GM21737 (cell line): ENCODE results near the gene ZNF367.
"Not testable (repeated sequence)": the region's sequence is repeated elsewhere in the genome, so short reads cannot be mapped to it uniquely, and the experiment has no call there.

ENCODE experiments used
- ATAC-seq: cut with Tn5 transposase; IDR thresholded peaks from one replicate; pipeline ENCODE4 v1.9.1; 2021; ENCODE audit warnings: mild to moderate bottlenecking, moderate library complexity; ENCODE audit not compliant: unreplicated experiment

ZNF367 gene

DNA sequence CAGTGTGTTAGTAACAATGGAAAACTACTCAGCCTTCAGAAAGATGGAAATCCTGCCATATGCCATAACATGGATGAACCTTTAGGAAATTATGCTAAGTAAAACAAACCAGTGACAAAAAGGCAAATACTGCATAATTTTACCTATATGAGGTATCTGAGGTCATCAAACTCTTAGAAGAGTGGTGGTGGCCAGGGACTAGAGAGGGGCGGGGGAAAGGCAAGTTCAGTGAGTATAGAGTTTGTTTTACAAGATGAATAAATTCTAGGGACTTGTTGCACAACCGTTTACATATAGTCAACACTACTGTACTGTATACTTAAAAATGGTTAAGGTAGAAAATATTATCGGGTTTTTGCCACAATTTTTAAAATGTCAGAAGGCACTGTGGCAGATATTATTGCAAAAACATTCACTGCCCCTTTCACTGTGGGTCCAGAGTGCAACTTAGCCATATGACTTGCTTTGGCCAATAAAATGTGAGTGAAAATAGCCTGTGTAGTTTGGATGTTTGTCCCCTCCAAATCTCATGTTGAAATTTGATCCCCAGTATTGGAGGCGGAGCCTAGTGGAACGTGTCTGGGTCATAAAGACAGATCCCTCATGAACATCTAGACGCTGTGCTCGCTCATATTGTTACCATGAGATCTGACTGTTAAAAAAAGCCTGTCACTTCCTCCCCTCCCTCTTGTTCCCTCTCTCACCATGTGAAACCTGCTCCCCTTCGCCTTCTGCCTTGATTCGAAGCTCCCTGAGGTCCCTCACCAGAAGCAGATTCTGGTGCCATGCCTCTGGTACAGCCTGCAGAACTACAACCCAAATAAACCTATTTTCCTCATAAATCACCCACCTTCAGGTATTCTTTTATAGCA, 9.5 kb downstream of the ZNF367 start:
- no peak for ATAC-seq

DNA sequence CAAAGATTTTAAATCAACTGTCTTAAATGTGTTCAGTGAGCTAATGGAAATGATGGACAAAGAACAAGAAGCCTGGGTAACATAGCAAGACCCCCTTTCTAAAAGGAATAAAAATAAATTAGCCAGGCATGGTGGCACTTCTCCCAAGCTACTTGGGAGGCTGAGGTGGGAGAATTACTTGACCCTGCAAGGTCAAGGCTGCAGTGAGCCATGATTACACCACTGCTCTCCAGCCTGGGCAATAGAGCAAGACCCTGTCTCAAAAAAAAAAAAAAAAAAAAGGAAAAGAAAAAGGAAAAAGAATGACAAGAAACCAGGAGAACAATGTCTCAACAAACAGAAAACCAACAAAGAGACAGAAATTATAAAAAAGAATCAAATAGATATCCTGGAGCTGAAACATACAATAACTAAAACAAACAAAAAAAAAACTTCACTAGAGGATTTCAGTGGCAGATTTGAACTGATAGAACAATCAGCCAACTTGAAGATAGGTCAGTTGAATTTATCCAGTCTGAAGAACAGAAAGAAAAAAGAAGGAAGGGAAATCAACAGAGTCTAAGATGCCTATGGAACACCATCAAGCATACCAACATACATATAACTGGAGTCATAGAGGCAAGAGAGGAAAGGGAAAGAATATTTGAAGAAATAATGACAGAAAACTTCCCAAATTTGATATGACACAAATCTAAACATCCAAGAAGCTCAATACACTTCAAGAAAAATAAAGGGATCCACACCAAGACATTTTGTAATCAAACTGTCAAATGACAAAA, 17.8 kb downstream of the ZNF367 start:
- ATAC-seq, result no peak

DNA sequence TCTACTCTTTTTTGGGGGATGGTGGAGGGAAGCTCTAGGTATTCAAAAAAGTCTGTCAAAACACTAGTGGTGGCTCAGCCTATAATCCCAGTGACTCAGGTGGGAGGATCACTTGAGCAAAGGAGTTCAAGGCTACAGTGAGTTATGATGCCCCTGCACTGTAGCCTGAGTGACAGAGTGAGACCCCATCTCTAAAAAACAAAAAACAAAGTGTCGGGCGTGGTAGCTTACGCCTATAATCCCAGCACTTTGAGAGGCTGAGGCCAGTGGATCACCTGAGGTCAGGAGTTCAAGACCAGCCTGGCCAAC, 18.9 kb downstream of the ZNF367 start:
- no peak for ATAC-seq

DNA sequence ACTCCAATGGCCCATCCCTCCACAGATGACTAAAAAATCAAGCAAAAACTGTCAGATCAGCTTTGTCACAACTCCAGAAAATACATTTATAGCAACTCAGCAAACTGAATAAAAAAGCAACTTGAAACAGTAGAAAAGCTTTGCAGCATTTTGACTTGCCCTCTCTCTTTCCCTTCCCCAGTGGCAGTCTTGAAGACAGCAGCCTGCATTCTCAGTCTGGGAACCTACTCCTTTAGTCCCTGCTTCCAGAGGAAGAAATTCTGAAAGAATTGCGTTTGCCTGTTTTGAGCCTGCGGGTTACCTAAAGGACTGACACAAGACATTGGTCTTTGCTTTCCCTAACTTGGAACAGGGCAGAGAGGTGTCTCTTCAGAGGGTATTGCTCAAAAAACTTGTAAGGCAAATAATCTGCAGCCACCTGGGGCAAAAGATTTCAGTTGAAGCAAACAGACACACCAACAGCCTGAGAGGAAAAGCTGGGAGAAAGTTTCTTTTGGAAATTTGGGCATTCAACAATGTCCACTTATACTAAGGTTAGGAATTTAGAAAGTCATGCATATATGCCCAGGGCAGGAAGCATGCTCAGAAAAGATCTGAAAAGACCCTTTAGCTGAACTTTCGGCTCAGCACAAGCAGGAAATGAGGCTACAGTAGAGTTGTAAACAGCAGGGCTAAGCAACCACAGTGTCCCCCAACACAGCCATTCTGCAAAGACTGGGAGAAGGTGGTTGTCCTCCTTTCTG, 19.4 kb downstream of the ZNF367 start:
- ATAC-seq, result peak; percentile 89

DNA sequence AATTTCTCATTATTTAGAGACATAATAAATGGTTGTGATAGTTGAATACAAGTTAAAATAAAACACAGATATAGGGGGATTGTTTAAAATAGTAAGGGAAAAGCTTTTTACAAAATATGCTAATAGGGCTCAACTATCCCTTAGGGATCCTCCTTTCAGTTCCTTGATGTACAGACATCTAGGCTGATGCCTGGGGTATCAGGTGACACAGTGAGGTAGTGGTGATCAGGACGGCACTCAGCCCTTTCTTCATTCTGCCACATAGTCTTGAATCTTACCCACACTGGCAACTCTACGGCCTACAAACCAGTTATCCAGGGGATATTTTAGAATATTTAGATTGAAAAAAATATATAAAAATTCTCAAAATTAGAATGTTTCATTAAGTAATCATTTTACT, 22.2 kb downstream of the ZNF367 start:
- no peak for ATAC-seq

DNA sequence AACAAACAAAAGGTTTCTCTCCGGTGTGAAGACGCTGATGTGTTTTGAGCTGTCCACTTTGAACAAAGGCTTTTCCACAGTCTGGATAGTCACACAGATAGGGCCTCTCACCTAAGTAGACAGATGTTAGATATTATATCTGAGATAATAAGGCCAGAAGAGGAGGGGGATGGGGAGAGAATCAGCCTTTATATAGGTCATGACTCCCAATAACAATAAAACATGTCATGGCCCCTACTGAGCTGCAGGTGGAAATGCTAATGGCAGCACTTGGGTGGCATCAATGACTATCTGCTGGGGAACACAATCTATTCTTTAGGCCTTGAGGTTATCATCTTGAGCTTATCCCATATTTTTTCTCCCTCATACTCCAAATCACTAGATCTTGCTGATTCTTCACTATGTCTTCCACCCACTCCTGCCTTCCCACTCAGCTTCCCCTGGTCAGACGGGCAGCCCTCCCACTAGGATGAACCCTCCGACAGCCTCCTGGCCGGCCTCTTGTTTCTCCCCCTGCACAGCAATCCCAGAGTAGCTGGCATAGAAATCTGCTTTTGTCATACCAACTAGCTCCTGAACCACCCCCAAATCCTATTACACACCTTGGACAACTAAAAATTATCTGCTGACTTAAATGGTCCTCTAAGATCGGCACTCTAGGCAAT, 23.2 kb downstream of the ZNF367 start:
- ATAC-seq, result no peak

DNA sequence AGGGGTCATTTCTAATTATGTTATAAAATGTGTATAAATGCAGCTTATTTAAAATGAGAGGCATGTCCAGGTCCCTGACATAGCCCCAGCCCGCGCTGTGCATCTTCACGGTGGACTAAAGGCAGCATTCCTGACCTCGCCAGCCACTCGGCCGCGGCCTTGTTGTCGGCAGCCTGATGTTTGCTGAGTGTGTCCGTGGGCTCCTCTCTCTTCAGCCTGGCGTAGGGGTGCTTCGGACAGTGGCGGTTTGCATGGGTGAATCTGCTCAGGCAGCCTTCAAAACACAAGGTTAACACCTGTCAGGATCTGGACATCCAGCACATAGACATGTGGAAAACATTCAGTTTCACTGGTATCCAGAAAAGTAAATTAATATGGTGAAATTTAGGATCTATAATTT, 25.9 kb downstream of the ZNF367 start:
- no peak for ATAC-seq

DNA sequence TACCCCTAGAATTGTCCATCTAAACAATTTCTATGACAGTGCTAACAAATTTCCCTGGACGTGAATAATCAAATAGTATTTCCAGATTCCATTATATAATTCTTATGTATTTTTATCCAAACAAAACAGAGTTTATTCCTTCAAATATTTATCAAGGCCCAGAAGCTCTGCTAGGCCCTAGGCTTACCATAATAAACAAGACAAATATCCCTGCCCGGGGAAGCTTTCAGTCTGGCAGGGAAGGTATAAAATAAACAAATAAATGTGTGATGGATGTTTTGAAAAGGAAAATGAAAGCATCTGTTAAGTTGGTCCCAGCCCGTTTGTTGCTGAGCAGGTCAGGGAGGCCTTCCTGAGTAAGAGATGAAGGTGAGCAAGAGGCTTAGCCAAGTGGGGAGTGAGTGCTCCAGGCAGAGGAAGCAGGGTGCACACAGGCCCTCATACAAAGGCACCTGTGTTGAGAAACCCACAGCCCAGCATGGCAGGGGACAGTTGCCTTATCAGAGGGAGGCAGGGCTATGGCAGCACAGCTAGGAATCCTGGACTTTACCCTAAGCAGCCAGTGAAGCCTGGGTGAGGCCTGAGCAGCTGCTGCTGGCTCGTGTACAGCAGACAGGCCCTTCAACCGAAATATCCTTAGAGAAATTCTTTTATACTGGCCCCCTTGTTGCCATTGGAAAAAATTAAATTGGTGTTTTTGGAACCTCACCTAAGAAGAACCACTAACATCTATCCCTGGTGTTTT, 27.0 kb downstream of the ZNF367 start:
- no peak for ATAC-seq

DNA sequence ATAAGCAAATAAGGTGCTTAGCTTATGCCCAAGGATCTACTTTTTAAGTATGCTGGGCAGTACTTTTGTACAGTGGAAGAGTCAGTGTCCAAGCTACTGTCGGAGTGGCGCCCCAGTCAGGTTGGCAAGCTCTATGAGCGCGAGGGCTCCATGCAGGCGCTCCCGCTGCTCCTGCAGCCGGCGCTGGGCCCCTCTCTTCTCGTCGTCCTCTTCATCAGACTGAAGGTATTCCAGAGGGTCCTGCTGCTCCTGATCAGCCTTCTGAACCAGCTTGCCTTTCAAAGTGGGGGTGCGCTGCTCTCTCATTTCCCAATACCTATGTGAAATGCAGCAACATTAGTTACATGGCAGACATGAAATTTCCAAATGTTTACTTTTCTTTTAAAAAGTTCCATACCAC, 30.0 kb downstream of the ZNF367 start:
- no peak for ATAC-seq

DNA sequence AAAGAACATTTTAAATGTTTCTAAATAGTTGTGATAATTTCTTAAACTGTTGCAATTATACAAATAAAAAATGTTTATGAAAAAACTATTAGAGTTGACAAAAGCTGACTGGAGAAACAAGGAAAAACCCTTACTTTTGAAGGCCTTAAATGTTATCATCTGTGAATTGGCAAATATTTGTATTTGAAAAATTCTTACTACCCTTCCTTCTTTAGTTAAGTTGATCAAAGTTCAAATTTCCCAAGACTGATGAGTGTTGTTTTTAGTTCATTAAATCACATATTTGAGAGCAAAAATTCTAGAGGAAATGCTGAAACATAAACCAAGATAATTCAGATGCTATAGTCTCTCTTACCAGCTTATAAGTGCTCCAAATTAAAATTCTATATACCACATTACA, 32.0 kb downstream of the ZNF367 start:
- no peak for ATAC-seq

DNA sequence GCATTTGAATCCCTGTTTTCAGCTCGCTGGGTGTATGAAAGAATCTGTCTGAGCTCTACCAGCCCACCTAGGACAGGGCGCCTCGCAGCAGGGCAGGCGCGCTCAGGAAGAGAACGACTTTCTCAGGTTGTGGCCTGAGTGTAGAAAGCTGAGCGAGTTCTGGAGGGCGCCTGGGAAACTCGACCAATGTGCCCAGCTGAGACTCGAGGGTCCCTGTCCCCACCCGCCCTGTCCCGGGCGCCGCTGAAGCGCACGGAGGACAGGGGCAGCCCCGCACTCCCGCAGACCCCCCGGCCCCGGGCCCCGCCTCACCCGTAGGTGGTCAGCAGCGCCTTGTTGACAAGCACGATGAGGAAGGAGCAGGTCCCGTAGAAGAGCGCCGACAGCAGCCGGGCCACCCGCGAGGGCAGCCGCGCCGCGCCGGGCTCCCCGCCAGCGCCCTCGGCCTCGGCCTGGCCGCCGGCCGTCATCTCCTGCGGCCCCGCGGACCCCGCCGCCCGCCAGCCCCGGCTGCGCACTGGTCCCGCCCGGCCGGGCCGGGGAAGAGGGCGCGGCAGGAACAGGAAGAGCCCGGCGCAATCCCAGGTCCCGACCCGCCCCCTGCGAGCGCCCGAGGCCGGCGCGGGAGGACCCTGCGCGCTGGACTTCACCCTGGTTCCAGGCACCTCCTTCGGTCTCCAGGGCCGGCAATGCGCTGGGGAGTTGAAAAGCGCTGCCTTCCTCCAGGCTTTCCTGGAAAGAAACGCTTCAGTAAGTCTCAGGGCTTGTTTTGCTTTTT, 34.8 kb downstream of the ZNF367 start, which contains the start of gene SLC35D2:
Gene SLC35D2, minus strand, starts transcription at position 547 of the 778 bp plus-strand sequence. Its CDS starts 77 bp downstream, at position 470.
- peak; percentile 46 for ATAC-seq

DNA sequence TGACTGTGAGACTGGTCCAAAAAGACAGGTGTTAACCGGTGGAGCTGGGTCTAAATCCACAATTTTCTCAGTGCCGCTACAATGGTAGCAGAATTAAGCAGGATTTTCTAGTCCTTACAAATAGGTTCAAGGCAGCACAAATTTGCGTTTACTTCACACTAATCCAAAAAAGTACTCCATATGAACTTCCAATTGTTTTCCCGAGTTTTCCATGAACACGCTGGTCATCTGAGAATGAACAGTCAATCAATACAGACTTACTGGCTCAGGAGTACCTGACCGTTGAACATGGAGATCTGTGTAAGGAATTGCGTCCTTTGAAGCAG, 35.4 kb downstream of the ZNF367 start:
- ATAC-seq, result no peak

DNA sequence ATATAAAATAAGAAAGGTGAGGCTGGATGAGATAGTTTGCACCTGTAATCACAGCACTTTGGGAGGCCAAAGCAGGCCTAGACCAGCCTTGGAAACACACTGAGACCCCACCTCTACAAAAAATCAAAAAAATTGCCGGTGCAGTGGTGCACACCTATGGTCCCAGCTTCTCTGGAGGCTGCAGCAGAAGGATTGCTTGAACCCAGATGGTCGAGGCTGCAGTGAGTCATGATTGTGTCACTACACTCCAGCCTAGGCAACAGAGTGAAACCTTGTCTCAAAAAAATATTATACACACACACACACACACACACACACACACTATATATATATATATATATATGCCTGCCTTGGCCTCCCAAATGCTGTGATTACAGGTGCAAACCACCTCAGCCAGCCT, 36.0 kb downstream of the ZNF367 start:
- ATAC-seq, result no peak

DNA sequence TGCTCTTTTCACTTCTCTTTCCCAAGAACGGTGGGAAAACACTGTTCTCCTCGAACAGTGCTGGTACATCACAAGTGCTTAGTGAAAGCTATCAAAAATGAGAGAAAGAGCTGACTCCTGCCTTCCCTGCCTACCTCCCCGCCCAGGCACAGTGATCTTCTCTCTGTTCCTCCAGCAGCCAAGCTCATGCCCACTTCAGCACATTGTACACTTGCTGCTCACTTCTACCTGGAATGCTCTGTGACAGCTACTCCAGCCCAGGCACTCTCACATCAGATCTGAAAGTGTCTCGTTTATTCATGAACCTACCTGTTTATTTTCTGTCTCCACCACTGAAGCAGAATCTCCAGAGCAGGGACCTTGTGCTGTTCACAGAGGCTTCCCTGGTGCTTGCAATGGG, 36.5 kb downstream of the ZNF367 start:
- ATAC-seq, result no peak

DNA sequence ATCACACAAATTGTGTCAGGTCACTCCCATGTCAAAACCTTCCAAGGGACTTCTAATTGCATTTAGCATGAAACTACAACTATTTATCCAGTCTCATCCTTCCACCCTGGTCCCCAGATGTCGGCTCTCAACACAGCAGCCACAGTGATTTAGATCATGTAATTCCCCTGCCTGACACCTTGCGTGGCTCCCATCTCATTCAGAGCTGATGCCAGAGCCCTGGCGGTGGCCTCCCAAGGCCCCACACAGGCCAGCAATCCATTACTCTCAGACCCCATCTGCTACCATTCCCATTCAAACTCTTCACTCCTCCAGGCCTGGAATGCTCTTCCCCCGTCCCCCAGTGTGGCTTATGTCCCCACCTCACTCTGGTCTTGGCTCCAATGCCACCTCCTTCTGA, 37.0 kb downstream of the ZNF367 start:
- no peak for ATAC-seq

DNA sequence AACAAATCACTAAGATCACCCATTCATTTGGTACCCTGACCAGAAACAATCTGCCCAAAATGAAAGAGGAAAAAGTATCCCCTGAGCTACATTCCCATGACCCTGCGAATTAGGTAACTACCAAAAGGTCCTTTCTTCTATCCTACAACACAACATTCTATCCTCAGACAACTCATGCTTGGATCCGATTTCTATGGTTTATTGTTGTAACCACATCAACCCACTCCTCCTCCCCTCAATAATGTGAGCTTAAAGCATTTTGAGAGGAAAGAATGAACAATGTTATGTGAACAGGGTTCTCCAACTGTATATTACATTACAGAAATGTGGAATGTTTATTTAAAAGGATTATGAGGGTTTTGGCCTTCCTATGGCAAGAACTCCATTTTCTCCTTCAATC, 38.7 kb downstream of the ZNF367 start:
- ATAC-seq, result no peak

DNA sequence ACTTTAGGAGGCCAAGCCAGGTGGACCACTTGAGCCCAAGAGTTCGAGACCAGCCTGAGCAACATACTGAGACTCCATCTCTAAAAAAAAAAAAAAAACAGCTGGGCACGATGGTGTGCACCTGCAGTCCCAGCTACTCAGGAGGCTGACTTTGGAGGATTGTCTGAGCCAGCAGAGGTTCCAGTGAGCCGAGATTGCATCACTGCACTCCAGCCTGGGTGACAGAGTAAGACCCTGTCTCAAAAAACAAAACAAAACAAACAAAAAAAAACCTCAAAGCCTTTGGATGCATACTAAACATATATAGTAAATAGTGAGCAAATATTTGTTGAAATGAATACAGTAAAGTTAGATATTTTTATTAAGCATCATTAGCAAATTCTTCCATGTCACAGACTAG, 40.0 kb downstream of the ZNF367 start:
- ATAC-seq, result no peak

DNA sequence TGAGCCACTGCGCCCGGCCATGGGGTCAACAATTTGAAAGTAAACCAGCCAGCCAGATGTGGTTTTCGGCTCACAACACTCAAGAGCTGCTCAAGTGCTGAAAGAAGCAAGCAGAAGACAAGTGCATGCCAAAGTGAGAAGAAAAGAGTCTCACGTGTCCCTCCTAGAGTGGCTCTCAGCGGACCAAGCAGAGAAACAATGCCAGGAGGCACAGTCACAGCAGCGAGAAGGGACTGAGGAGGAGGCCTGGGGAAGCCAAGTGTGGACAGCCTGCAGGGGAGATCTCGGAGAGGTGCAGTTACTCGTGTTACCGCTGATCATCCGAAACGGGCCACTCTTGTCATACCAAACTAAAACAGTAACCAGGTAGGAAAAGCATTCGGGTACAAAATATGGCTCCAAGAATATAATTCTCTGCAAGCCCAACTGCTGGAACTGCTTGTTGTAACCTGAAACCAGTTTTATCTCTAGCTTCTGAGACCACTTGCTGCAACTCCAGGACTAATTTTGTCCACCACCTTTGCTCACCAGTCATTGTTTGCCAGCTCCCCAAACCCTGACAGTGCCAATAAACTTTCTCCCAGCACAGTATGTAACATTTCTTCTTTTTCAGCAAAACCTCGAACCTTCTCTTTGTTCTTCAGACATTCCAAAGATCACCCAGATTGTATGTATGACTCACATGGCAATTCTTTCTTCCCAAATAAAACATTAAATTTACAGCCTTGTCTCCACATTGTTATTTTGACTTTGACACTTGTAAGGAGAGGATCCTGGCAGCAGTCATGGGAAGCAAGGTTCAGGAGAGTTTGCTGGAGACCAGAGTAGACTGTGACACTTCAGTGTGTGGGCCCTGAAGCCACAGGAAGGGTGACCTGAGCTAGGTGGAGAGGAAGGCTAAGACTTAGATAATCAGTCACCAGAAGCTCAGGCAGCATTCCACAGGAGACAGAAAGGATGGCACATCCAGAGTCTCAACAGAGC, 41.0 kb downstream of the ZNF367 start:
- no peak for ATAC-seq

DNA sequence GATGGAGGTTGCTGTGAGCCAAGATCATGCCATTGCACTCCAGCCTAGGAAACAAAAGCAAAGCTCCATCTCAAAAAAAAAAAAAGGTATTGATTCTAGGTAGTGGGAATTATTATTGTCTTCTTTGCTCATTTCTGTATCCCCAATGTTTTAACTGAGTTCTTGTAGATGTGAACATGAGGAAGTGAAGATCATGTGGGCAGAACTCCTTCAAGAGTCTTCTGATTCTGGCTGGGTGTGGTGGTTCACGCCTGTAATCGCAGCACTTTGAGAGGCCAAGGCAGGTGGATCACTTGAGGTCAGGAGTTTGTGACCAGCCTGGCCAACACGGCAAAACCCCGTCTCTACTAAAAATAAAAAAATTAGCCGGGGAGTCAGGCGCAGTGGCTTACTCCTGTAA, 42.7 kb downstream of the ZNF367 start:
- ATAC-seq, result not testable (repeated sequence)
